GM21367 (cell line): ENCODE results near the gene PPP3CA.

Source experiments
- ATAC-seq: cut with Tn5 transposase; IDR thresholded peaks from one replicate; pipeline ENCODE4 v1.9.1; 2021; ENCODE audit not compliant: unreplicated experiment

The PPP3CA gene

GRCh38 chr4:101065935-101066485, 281.3 kb downstream of the PPP3CA start:
- ATAC-seq: no peak

DNA sequence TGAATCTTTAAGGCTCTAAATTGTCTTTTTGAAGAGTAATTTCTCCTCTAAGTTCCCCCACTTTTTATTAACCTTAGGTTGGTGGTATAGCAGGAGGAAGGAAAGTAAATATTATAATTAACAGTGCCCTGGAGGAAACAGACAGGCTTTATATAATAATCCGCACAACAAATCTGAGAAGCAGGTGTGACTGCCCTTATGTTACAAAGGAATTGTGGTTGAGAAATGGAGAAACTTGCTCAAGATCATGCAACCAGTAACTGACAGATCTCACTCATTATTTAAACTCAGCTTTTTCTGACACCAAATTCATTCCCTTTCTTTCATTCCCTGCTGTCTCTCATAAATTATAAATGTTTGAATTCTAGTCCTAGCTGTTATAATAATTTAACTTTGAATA, 282.0 kb downstream of the PPP3CA start:
- ATAC-seq: no peak

DNA sequence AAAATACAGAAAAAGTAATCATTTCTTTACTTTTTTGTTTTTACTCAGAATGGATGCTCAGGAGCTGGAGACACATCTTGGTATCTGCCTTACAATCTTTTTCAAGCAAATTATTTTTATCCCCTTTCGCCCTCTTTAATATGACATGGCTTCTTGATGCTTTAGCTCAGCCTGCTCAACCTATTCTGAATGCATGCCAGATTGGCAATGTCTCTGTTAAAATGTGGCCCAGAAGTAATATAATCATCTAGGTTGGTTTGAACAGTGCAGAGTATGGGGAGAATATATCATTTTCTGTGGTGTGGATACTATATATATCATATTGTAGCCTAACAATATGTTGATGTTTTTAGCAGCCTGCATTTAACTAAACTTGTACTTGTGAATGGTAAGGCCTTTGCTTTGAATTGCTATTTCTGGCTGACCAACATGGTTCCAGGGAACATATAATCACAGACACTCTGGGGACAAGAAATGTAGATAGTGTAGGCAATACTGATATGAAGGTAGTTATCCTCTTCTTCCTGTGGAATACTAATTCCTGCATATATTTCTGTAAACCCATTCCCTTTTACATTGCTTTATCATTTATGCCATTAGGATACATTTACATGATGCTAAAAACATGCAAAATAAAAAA, 282.7 kb downstream of the PPP3CA start:
- ATAC-seq: no peak

DNA sequence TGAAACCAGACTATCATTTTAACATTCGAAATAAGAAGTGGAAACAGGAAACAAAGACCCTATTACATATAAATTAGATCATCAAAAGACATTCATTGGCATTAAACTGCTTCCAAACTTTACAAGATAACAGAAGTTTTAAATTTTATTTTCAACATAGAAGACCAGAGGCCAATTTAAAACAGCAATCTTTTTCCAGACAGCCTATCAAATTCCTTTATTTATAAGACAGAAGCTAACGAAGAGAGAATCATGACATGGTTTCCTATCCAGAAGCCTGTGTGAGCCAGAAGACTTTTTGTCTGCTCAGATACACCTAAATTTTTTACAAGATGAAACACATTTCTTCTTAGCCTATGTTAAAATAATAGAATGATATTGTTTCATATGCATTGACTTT, 291.9 kb downstream of the PPP3CA start:
- ATAC-seq: no peak

DNA sequence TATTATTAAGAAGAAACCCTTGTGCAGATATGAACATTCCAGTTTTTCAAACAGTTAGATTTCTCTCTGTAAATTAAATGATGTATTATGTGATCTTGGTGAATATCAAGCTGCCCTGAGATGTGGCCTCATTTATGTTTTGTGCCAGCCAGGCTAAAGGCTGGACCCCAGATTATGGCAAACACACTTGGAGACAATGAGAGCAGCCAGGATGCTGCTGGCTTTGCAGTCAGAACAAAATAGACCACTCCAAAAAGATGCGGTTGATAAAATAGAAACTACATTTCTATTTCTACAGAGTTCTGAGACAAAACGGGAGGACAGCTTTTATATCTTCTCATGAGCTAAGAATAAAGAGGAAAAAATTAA, 296.5 kb downstream of the PPP3CA start:
- no peak for ATAC-seq

DNA sequence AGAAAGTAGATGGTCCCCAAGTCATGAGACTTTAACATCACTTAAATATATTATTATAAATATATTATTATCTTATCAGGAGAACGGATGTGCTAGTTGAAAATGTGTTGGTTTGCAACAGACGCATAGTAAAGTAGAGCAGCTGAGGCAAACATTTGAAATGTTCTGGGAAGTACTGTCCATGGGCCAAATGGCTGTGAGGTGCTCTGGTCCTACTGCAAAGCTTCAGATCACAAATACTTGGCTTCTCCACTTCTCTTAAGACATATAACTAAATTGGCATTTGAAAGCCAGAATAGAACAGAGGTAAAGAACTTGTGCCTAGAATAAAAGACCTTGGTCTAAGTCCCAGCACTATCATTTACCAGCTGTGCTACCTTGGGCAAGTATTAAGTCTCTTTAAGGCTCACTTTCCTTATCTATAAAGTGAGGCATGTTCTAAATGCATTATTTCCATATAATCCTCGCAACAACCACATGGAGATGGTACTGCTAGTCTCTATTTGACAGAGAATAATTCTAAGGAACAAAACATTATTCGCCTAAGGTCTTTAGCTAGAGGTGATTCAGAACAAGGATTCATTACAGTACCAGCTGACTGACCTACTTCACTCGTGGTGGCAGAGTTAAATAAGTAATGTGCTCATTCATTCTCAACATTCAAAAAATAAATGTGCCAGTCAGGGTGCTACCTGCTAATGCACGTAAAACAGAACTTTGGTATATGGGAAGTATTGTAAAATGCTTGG, 297.1 kb downstream of the PPP3CA start:
- no peak for ATAC-seq

GRCh38 chr4:101049549-101050001, 297.8 kb downstream of the PPP3CA start:
- ATAC-seq: no peak

DNA sequence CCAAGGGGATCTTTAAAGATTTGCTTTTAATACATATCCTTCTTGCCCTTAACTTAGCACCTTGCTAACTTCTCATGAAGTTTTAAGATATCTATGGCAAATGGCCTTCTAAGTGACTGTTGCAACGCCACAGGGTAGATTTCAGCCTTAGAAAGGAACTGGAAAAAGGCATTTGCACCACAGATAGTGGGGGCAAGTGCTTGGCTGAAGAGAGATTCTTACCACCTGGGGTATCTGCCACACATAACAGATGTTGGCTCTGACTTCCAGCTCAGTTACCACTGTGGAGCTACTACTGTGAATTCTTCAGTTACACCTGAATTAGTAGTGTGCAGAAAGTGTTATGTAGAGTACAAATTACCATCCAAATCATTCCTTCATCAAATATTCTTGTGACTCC, 302.6 kb downstream of the PPP3CA start:
- no peak for ATAC-seq

DNA sequence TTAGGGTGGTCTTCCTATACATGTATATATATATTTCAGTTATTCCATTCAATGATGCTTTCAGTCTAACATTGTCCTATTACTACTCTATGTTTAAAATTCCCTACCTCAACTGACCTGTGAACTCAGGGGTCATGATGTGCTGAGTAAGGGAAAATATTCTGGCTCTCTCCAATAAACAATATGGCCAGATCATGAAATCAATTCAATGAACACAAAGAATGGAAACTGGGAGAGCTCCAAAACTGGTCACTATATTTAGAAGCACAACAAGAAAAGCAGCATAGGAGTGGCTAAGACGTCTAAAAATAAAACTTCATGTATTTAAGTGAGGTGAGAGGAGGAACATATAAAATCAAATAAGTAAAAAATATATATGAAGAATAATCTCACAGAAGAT, 304.5 kb downstream of the PPP3CA start:
- no peak for ATAC-seq

DNA sequence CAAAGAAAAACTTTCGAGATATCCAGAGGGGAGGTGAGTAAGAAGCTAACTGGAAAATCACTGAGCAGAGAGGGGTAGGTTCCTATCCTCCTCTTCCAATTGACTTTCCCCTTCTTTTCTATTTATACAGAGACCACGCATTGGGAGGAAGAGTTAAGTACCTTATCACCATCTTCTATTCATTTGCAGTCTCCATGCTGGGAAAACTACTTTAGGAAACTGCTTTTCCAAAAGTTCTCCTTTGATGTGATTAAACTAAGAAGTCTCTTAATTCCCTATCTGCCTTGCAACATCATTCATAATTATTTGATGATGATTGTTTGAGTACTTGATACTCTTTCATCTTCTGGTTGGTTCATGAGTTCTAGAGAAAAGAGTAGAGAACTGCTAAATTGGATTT, 306.6 kb downstream of the PPP3CA start:
- ATAC-seq: no peak

- no peak for ATAC-seq
These were observed 308.0 kb downstream of the PPP3CA start for GRCh38 chr4:101039367-101039766.

- no peak for ATAC-seq
These were observed 309.4 kb downstream of the PPP3CA start for GRCh38 chr4:101037938-101038413.

- no peak for ATAC-seq
These were observed 310.1 kb downstream of the PPP3CA start for GRCh38 chr4:101037249-101037648.

- ATAC-seq: no peak
These were observed 311.8 kb downstream of the PPP3CA start for GRCh38 chr4:101035487-101035886.

GRCh38 chr4:101033986-101034385, 313.3 kb downstream of the PPP3CA start:
- ATAC-seq: no peak

DNA sequence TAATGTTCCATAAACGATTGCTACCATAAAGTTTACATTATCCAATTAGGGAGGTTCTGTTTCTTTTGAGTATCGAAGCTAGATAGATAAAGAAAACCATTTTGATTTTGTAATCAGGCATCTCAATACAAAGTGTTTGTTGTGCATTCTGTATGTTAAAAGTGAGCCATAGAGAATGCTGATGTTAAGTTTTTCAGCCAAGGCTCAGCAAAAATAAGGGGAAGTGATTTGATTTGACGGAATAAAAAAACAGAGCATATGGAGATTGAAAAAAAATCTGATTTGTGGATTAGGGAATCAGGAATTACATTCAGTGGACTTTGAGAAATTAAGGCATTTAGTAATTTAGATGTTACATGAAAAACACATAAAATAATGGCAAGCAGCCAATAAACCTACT, 314.8 kb downstream of the PPP3CA start:
- no peak for ATAC-seq

GRCh38 chr4:101031971-101032370, 315.4 kb downstream of the PPP3CA start:
- ATAC-seq: no peak

DNA sequence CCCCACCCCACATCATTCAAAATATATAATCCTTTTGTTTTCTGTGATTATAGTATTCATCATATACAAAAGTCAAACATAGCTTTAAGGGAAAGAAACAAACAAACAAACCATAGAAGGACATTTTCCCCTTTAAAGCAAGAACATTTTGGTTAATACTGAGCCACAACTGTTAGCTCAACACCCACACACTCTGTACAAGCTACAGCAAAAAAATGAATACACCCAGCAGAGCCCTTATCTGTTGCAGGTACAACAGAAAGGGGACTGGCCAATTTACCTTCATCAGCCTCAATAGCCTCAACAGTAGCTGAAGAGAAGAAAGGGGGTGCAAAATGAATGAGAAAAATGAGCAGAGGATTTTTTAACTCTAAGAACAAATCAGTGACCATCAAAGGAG, 318.4 kb downstream of the PPP3CA start:
- no peak for ATAC-seq

GRCh38 chr4:101027721-101028120, 319.6 kb downstream of the PPP3CA start:
- no peak for ATAC-seq

DNA sequence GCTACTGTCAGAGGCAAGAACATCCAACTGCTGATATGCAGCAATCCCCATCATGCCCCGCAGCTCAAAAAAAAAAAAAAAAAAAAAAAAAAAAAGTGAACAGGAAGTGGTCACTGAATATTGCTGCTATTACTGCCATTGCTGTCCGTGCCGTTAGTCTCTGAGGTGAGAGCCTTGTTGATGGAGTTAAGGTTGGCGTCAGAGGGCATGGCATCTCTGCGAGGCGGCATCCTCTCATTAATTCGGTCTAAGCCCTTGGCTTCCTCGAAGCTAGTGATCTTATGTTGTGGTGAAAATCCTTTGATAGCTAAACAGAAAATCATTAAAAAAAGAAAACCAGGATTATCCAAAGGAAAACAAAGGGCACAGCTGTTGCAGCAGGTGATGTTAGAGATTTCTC, 321.6 kb downstream of the PPP3CA start:
- no peak for ATAC-seq

DNA sequence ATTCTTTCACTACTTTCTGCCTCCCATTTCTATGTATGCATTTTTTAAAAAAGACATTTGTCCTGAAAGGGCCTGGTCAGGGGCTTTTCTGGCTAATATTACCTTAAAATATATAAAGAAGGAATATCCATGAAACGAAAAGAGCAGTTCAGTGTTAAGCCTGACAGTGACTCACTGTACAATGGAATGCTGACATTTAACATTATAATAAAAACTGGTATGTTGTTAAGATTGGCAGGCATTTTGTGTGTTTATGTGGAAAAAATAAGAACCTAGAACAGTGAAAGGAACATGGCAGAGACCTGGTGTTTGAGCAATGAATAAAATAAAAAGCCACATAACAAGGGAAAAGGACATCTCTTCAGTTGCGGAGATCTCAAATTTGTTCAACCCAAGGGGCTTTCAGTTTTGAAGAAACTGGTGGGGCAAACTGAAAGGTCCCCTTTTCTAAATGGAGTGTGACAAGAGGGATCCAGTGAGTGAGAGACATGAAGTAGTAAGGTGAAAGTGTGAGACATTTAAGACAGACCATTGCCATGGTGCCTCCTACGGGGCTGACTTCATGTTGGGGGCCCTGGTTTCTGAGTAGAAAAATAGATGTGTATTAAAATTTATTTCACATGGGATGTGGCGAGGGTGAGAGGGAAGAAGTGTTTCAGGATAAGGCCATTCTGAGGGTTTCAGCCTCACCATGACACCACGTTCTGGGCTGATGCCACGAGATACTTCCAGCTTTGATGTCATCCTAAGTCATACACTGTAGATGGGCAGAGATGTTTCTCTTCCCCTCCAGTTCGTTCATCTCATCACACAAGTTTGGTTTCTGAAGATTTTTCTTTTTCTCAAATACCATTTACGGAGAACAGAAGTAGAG, 324.9 kb downstream of the PPP3CA start:
- ATAC-seq: no peak
